Upper lobe of left lung (tissue), 6 donors: ENCODE data around the gene TACR3. TPM values are rescaled to one million over a fixed set of nuclear protein-coding genes. Genes with fewer than 3 reads are reported as not detected.
"Not testable (repeated sequence)": the region's sequence is repeated elsewhere in the genome, so short reads cannot be mapped to it uniquely, and the experiment has no call there.

Experiments
- ATAC-seq, 2 donors: fragments of 200-7000 bp; cut with Tn5 transposase; one replicate each; pipeline ENCODE4 v1.9.1; 2022; ENCODE audit warnings: mild to moderate bottlenecking in 2 of 2, moderate library complexity in 2 of 2; ENCODE audit not compliant: low FRiP score in 2 of 2
- DNase-seq, 2 donors: peaks; one replicate each; pipeline ENCODE4 v3.0.0-alpha.2; 2019 to 2020
- H3K27ac ChIP-seq, 4 donors: fragments of 200-600 bp; sonication (generic); one replicate each; pipeline ENCODE4 v1.5.1; 2016 to 2019
- H3K27me3 ChIP-seq, 4 donors: fragments of 200-600 bp; sonication (generic); one replicate each; pipeline ENCODE4 v1.5.1; 2017 to 2019
- H3K36me3 ChIP-seq, 4 donors: fragments of 200-600 bp; sonication (generic); one replicate each; pipeline ENCODE4 v1.5.1; 2016 to 2019
- H3K4me1 ChIP-seq, 4 donors: fragments of 200-600 bp; sonication (generic); one replicate each; pipeline ENCODE4 v1.5.1; 2018 to 2019
- H3K4me3 ChIP-seq, 4 donors: fragments of 200-600 bp; sonication (generic); one replicate each; pipeline ENCODE4 v1.5.1; 2017 to 2019; ENCODE audit warnings: mild to moderate bottlenecking in 2 of 4, moderate library complexity in 1 of 4
- H3K9me3 ChIP-seq, 4 donors: fragments of 200-600 bp; sonication (generic); one replicate each; pipeline ENCODE4 v1.5.1; 2018 to 2019
- CTCF ChIP-seq, 6 experiments: fragments of 450-650 bp in 4 of 6; fragments of 200-600 bp in 2 of 6; sonication (generic) in 2 of 6; IDR thresholded peaks; one replicate each; pipeline ENCODE4 v1.5.1; 2016 to 2019; ENCODE audit warnings: antibody characterized with exemption in 6 of 6
- EP300 ChIP-seq, 4 donors: sonication (generic); formaldehyde crosslinking; IDR thresholded peaks; one replicate each; pipeline ENCODE4 v1.5.1; 2017; ENCODE audit warnings: antibody characterized with exemption in 4 of 4, control low read depth in 2 of 4
- POLR2A ChIP-seq, 4 donors: fragments of 450-650 bp; IDR thresholded peaks; one replicate each; pipeline ENCODE4 v1.5.1; 2016 to 2017; ENCODE audit warnings: antibody characterized with exemption in 4 of 4, mild to moderate bottlenecking in 2 of 4
- POLR2AphosphoS5 ChIP-seq, 2 donors: sonication (generic); formaldehyde crosslinking; IDR thresholded peaks; one replicate each; pipeline ENCODE4 v1.5.1; 2017; ENCODE audit warnings: antibody characterized with exemption in 2 of 2
- WGBS, 2 donors: methylation state at CpG; one replicate each; pipeline ENCODE4 v1.1.5; 2017 to 2018; 5-methylcytosine and 5-hydroxymethylcytosine counted together
- total RNA-seq, 6 donors: library from RNA; depleted of rRNA in 4 of 6; stranded (reverse); fragments of >200 nt in 4 of 6; gene quantifications; one replicate each; pipeline versions ENCODE4 v1.1.0 to v1.2.1, GENCODE V29; 2016 to 2021
- donor health status: DM: no; HTN: no; CAD: no; lungs with moderate emphysema.
- donor health status: DM: no; HTN: yes; CAD: no; lungs with severe emphysema.

TACR3 gene
- total RNA-seq, 6 donors from 2014 or later: 0.03 to 3.1 (median 0.14) TPM; not detected in 2

GRCh38 chr4:103692615-103693014 lies 27.2 kb downstream of the TACR3 start:
- no peak overlapping the region for H3K4me3 ChIP-seq
- no peaks in the 10 kb centered on the region for H3K9me3 ChIP-seq
- H3K27me3 ChIP-seq: no peaks in the 10 kb centered on the region
- H3K36me3 ChIP-seq: no peaks in the 10 kb centered on the region
- no peak for TF ChIP-seq CTCF (IDR thresholded peaks at IDR 0.05)
- TF ChIP-seq POLR2A (IDR thresholded peaks at IDR 0.05): no peak
- no peak for TF ChIP-seq POLR2AphosphoS5 (IDR thresholded peaks at IDR 0.05)
- TF ChIP-seq EP300 (IDR thresholded peaks at IDR 0.05): no peak
- H3K27ac ChIP-seq: no peak overlapping the region
- DNase-seq (no peak), ATAC-seq (no peak)
- no peaks in the 10 kb centered on the region for H3K4me1 ChIP-seq

GRCh38 chr4:103673983-103674382 lies 45.8 kb downstream of the TACR3 start:
- DNase-seq (no peak), ATAC-seq (no peak)
- WGBS, 2 donors: 68 to 70% methylated on average over 2 of the region's 2 CpGs
- Histone ChIP-seq H3K4me1 (no peaks in the 10 kb centered on the region), H3K9me3 (no peaks in the 10 kb centered on the region), H3K36me3 (no peaks in the 10 kb centered on the region), H3K4me3 (no peak overlapping the region), H3K27me3 (no peaks in the 10 kb centered on the region), H3K27ac (no peak overlapping the region)
- TF ChIP-seq POLR2A (IDR thresholded peaks at IDR 0.05) (no peak), EP300 (IDR thresholded peaks at IDR 0.05) (no peak), POLR2AphosphoS5 (IDR thresholded peaks at IDR 0.05) (no peak), CTCF (IDR thresholded peaks at IDR 0.05) (no peak)

GRCh38 chr4:103666764-103667163 lies 53.0 kb downstream of the TACR3 start:
- not testable (repeated sequence) for H3K36me3 ChIP-seq, H3K27me3 ChIP-seq, ATAC-seq, H3K4me3 ChIP-seq, DNase-seq, H3K9me3 ChIP-seq, H3K27ac ChIP-seq, H3K4me1 ChIP-seq

GRCh38 chr4:103664436-103665075 lies 55.2 kb downstream of the TACR3 start:
- H3K4me3 ChIP-seq: no peak overlapping the region
- TF ChIP-seq POLR2AphosphoS5 (IDR thresholded peaks at IDR 0.05) (no peak), POLR2A (IDR thresholded peaks at IDR 0.05) (no peak), CTCF (IDR thresholded peaks at IDR 0.05) (no peak), EP300 (IDR thresholded peaks at IDR 0.05) (no peak)
- no peaks in the 10 kb centered on the region for H3K27me3 ChIP-seq
- no peak for ATAC-seq
- no peaks in the 10 kb centered on the region for H3K36me3 ChIP-seq
- H3K27ac ChIP-seq: no peak overlapping the region
- 70 to 76% methylated on average over 2 of the region's 2 CpGs for WGBS, 2 donors
- H3K4me1 ChIP-seq: no peaks in the 10 kb centered on the region
- DNase-seq: no peak
- H3K9me3 ChIP-seq: no peaks in the 10 kb centered on the region

- TF ChIP-seq CTCF (IDR thresholded peaks at IDR 0.05) (no peak), POLR2A (IDR thresholded peaks at IDR 0.05) (no peak), EP300 (IDR thresholded peaks at IDR 0.05) (no peak), POLR2AphosphoS5 (IDR thresholded peaks at IDR 0.05) (no peak)
- no peak for DNase-seq
- no peak overlapping the region for H3K27ac ChIP-seq
- H3K27me3 ChIP-seq: no peaks in the 10 kb centered on the region
- no peak for ATAC-seq
- H3K36me3 ChIP-seq: no peaks in the 10 kb centered on the region
- no peak overlapping the region for H3K4me3 ChIP-seq
- H3K4me1 ChIP-seq: no peaks in the 10 kb centered on the region
- H3K9me3 ChIP-seq: no peaks in the 10 kb centered on the region
These were observed 71.2 kb downstream of the TACR3 start for GRCh38 chr4:103648541-103648940.
